Testis (tissue), 2 donors: ENCODE data around the gene SNAP47.

Source experiments
- CTCF ChIP-seq, 3 experiments: fragments of 450-650 bp in 2 of 3; fragments of 200-600 bp in 1 of 3; sonication (generic) in 1 of 3; IDR thresholded peaks; one replicate each; pipeline ENCODE4 v1.5.1; 2016 to 2019; ENCODE audit warnings: antibody characterized with exemption in 3 of 3, mild to moderate bottlenecking in 2 of 3, moderate library complexity in 1 of 3
- POLR2A ChIP-seq: fragments of 450-650 bp; IDR thresholded peaks from one replicate; pipeline ENCODE4 v1.6.1; 2017; ENCODE audit warnings: antibody characterized with exemption, mild to moderate bottlenecking, moderate library complexity

- TF ChIP-seq CTCF (IDR thresholded peaks at IDR 0.05) (no peak), POLR2A (no peak)
Observed at GRCh38 chr1:227733309-227733705, 1.9 kb upstream of the SNAP47 start.
